HG02981 (cell line): ENCODE results near the gene ZIM2.
"Not testable (repeated sequence)": the region's sequence is repeated elsewhere in the genome, so short reads cannot be mapped to it uniquely, and the experiment has no call there.

Experiments
- ATAC-seq: cut with Tn5 transposase; IDR thresholded peaks from one replicate; pipeline ENCODE4 v1.9.1; 2021; ENCODE audit warnings: mild to moderate bottlenecking, moderate library complexity; ENCODE audit not compliant: unreplicated experiment

The ZIM2 gene

GRCh38 chr19:56840451-56841192, at the start of gene ZIM2, which contains the start of gene PEG3:
Gene ZIM2 (minus strand): TSS chr19:56840726. CDS start chr19:56824277, 16,449 bp downstream.
Gene PEG3 (minus strand): TSS chr19:56840726. CDS start chr19:56824655, 16,071 bp downstream.
- no peak for ATAC-seq

- ATAC-seq, result no peak
Measured at GRCh38 chr19:56885173-56885985, 44.9 kb upstream of the ZIM2 start.

DNA sequence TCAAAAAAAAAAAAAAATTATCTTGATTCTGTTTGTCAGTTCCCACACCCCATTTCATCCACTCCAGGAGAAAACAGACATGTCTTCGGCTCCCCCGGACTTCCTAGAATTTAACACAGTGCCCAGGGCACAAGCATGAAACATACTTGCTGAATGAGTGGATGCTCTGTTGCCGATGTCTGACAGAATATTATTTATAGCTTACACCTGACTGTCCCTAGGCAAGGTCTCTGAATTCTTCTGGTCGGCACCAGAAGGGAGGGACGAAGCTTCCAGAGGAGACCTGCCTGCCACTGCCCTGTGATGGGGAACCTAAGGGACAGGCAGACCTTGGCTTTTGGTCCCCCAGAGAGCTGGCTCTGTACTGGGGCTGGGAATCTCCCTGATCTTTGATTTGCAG, 43.9 kb upstream of the ZIM2 start:
- no peak for ATAC-seq

GRCh38 chr19:56880592-56881190, 40.2 kb upstream of the ZIM2 start:
- ATAC-seq, result no peak

DNA sequence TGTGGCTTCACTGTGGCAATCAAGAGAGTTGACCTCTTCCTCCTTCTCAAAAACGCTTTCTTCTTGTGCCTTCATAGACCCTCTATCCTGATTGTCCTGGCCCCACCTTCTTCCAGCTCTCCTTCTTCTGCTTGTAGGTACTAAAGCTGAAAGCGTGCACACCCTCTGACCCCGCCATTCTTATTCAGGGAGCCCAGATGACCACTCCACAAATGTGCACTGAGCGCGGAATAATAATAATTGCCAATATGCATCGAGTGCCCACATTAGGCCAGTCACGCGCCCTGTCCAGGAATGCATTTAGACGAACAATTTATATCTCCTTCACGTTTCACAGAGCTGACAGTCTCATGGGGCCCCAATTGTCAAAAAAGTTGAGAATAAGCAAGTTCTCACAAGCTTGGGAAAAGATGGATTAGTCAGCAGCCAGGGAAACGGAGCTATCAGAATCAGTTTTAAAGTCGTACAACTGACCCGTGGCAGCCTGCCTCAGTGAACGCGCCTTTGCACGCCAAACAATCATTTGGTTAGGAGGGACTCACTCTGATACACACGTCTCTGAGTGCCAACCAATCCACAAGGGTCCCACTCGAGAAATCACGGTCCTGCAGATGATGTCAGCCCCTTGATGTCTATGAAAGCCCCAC, 36.7 kb upstream of the ZIM2 start:
- ATAC-seq, result no peak

GRCh38 chr19:56875717-56876116, 35.2 kb upstream of the ZIM2 start:
- no peak for ATAC-seq

- ATAC-seq, result no peak
Measured at GRCh38 chr19:56874530-56874929, 34.0 kb upstream of the ZIM2 start.

- ATAC-seq, result no peak
Measured at GRCh38 chr19:56873493-56873892, 33.0 kb upstream of the ZIM2 start.

DNA sequence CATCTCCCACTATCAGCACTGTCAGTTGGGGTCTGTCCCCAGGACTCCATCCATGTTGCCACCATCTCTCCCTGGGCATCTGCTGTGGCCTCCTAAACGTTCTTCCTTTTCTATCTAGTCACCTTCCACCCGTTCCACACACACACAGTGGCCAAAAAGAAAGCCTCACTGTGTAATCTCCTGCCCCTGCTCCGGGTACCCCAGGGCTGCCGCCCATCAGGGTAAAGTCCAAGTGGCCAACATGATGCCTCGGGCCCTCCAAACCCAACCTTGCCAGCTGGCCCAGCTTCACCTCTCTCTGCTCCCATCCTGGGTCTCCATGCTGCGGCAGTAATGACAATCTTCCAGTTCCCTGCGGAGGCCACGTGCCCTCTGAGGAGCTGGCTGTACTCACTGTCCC, 29.4 kb upstream of the ZIM2 start:
- ATAC-seq, result no peak

DNA sequence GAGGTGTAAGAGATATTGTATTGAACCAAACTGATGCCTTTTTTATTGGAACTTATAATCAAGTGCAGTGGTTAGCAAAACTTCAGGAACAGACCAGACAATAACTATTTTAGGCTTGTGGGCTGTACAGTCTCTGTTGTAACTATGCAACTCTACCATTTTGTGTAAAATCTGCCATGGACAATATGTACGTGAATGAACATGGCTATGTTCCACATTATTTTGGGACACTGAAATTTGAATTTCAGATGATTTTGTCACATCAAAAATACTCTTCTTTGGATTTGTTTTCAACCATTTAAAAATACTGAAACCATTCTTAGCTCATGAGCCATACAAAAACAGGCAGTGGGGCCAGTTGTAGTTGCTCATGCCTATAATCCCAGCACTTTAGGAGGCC, 27.9 kb upstream of the ZIM2 start:
- ATAC-seq, result no peak

- ATAC-seq, result no peak
Measured at GRCh38 chr19:56866538-56866937, 26.0 kb upstream of the ZIM2 start.

DNA sequence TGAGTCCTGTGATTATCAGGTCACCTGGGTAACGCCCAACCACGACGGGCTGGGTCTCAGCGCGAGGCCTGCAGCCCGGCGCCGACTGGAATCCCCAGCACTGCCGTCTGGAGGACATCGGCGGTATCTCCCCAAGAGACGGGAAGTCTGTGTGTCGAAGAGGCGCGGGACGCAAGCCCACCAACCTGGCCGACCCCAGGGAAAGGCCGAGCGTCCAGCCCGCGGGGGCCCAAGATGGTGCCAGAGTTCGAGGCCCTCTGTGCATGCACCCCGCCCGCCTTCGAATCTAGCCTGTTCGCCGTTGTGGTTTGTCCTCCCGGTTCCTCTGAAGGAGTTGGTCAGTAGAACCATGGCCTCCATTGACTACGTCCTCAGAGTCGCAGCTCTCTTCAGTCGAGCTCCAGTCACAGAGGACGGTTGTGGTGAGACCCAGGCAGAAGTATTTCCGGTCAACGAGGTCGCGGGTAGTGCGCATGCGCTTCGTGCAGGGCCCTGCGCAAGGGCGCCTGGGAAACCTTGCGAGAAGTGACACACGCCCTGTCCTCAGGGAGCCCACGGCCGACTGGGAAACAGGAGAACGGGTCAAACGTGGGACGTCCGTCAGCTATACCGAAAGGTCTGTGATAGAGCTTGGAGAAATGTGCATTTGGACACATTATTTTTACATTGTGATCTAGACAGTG, 24.1 kb upstream of the ZIM2 start:
- ATAC-seq, result no peak

- no peak for ATAC-seq
Measured at GRCh38 chr19:56862741-56863140, 22.2 kb upstream of the ZIM2 start.

DNA sequence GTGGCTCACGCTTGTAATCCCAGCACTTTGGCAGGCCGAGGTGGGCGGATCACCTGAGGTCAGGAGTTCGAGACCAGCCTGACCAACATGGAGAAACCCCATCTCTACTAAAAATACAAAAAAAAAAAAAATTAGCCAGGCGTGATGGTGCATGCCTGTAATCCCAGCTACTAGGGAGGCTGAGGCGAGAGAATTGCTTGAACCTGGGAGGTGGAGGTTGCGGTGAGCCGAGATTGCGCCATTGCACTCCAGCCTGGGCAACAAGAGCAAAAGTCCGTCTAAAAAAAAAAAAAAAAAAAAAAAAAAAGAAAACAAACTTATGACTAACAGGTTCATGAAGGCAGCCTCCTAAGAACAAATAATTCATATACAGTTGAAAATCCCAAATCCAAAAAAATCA, 19.9 kb upstream of the ZIM2 start:
- ATAC-seq, result not testable (repeated sequence)

- no peak for ATAC-seq
Measured at GRCh38 chr19:56858026-56858425, 17.5 kb upstream of the ZIM2 start.

- ATAC-seq, result no peak
Measured at GRCh38 chr19:56856822-56857221, 16.3 kb upstream of the ZIM2 start.

GRCh38 chr19:56852361-56852760, 11.8 kb upstream of the ZIM2 start:
- ATAC-seq, result not testable (repeated sequence)

- ATAC-seq, result no peak
Measured at GRCh38 chr19:56848166-56848565, 7.6 kb upstream of the ZIM2 start.

- ATAC-seq, result no peak
Measured at GRCh38 chr19:56842412-56842811, 1.9 kb upstream of the ZIM2 start.

GRCh38 chr19:56841193-56841543, 642 bp upstream of the ZIM2 start:
- ATAC-seq, result no peak
